ENCODE data around the gene DAND5. TPM values are rescaled to one million over a fixed set of nuclear protein-coding genes. Genes with fewer than 3 reads are reported as not detected.

Gene DAND5
- total RNA-seq, 2 experiments from 2014 or later, result 0.21 to 0.26 TPM

DNA sequence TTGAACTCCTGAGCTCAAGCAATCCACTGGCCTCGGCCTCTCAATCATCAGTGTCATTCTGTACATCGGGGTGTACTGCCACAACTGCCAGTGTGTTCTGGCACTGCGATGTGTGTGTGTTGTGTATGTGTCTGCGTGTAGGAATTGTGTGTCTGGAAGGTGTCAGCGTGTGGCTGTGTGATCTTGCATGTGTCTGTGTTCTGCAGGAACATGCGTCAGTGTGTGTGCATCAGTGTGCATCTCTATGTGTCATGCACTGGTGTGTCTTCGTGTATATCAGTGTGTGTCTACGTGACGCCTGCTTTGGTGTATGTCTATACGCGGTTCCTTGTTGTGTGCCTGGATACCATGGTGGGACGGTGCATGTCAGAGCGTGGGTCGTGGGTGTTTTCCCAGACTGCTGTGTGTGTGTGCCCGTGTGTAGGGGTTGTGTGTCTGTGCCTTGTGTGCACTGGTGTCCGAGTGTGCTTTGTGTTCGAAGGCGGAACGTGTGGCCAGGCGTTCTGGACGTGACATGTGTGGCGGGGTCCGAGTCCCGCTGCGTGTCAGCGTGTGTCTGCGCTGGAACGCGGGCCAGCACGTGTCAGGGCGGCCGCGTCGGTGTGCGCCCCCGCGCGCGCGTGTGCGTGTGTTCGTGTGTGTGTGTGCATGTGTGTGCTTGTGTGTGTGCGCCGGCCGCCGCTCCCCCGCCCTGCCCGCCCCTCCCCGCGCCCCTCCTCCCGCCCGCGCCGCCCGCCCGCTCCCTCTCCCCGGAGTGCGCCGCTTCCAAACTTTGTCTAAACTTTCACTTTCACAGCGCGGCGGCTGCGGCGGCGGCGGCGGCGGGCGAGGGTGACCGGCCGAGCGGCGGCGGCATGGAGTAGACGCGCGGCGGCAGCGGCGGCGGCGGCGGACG lies 25.6 kb downstream of the DAND5 start, which contains the start of gene NFIX:
NFIX (plus strand) TSS at position 775 of the 895 bp plus-strand sequence. CDS start 363 bp downstream, outside the sequence.
- DNase-seq, result no peak
- Mint-ChIP-seq H3K27me3 (peaks cover 36% of the 10 kb centered on the region), H3K4me1 (peaks cover 6% of the 10 kb centered on the region), H3K27ac (peak within 1 kb of the TSS; percentile 61), H3K4me3 (peak within 1 kb of the TSS; percentile 76), H3K36me3 (peaks cover 2% of the 10 kb centered on the region), H3K9me3 (ENCODE audit: low read depth) (no peaks in the 10 kb centered on the region)
- ATAC-seq, result peak; percentile 32
- CTCF ChIA-PET, result interaction anchor here (1.0 to 1.4 kb wide), 3 partner anchors 39 to 66 kb away, joined by 4 to 5 read pairs (median 4); no protein-coding TSS in a partner anchor

DNA sequence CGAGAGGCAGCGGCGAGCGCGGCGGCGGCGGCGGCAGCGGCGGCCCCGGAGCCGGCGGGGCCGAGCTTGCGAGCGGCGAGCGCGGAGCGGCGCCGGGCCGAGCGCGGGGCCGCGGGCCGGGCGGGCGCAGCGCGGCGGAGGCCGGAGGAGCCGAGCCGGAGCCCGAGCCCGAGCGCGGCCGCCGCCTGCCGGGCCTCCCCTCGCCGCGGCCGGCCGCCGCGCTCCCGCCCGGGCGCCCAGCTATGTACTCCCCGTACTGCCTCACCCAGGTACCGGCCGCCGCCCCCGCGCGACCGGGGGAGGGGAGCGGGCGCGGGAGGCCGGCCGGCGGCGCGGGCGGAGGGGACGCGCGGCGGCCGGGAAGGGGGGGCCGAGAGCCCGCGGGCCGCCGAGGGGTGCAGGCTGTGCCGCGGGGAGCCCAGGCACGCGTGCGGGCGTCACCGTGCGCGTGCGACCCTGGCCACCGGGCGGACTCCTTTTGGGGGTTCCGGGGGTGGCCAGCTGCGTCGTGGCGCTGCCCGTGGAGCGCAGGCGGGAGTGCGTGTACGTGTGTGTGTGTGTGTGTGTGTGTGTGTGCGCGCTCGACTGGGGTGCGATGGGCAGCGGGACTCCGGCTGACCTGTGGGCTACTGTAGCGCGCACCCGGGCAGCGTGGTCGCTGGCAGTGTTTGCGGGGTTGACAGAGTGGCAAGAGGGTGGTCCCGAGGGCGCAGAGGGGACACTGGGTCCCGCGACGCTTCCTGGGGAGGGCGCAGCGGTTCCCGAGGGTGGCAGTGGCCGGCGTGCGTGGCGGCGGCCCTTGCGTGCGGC lies 26.4 kb downstream of the DAND5 start:
- CTCF ChIA-PET, result interaction anchor here (1.2 kb wide), 1 partner anchor 65 kb away, joined by 4 read pairs; no protein-coding TSS in a partner anchor
- H3K36me3 Mint-ChIP-seq, result peaks cover 2% of the 10 kb centered on the region
- H3K4me1 Mint-ChIP-seq, result peaks cover 6% of the 10 kb centered on the region
- peaks cover 36% of the 10 kb centered on the region for H3K27me3 Mint-ChIP-seq
- H3K4me3 Mint-ChIP-seq, result no peak overlapping the region
- DNase-seq (no peak), ATAC-seq (peak; percentile 10)
- H3K9me3 Mint-ChIP-seq (ENCODE audit: low read depth), result no peaks in the 10 kb centered on the region
- no peak overlapping the region for H3K27ac Mint-ChIP-seq

DNA sequence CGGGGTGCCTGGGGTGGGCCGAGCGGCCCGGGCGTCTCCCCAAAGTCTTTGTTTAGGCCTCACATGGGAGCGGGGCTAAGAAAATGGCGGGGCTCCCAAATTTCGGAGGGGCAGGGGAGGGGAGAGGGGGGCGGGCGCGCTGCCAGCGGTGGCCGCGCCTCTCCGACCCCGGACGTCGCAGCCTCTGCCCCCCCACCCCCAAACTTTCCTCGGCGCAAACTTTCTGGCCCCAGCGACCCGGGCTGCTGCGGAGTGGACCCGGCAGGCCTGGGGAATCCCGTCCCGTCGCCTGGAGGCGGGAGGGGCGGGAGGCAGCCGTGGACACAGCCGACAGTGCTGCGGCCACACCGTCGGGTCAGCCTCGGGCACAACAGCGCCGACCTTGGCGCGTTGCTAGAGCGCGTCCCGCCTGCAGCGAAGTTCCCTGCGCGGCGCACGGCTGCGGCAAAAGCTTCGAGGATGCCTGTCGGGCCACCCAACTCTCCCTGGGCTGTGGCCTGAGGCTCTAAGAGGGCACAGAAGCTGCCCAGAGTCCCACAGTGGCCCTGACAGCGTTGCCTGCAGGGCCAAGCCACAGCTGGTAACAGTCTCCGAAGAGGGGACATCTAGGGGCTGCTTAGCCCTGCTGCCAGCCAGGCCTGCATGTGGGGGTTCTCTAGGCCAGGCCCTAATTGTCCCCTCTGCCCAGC lies 27.2 kb downstream of the DAND5 start:
- no peak for ATAC-seq

DNA sequence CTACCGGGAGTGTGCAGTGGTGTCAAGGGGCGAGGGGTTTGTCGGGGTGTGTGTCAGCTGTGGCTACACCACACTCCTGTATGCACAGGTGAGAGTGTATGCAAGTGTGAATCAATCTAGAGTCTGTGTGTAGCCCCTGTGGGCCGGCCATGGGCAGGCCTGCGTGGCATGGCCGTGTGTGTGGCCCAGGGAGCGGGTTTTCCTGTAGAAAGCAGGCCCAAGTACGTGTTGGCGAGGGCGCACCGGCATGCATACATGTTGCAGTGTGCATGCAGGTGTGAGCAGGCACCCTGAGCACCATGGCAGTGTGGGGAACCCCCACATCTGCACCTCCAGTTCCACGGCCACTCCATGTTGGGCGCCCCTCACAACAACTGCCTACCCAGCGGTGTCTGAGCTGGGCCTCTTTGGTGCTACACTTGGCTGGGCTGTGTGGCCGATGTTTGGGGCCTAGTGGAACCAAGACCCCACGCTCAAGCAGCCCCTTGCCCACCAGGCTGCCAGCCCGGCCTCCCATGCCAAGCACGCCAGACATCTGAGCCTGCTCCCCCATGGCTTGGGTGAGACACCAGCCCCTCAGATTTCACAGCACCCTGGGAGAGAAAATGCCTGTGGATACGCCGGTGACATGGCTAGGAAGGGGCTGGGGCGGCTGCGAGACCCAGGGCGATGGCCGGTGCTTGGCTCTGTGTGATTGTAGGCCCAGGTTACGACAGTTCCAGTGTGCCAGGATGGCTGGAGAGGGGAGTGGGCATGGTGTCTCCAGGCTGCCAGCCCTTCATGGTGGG lies 28.0 kb downstream of the DAND5 start:
- H3K27ac Mint-ChIP-seq, result no peak overlapping the region
- peaks cover 2% of the 10 kb centered on the region for H3K36me3 Mint-ChIP-seq
- peak overlapping the region; percentile 15 for H3K4me3 Mint-ChIP-seq
- no peak for ATAC-seq
- peaks cover 36% of the 10 kb centered on the region for H3K27me3 Mint-ChIP-seq
- peaks cover 6% of the 10 kb centered on the region for H3K4me1 Mint-ChIP-seq
- no peak for DNase-seq
- H3K9me3 Mint-ChIP-seq (ENCODE audit: low read depth), result no peaks in the 10 kb centered on the region
- CTCF ChIA-PET, result no interaction called here

More for the DNA sequence above, 27.2 kb downstream of the DAND5 start:
- CTCF ChIA-PET, result no interaction called here
- peak overlapping the region; percentile 15 for H3K4me3 Mint-ChIP-seq
- DNase-seq, result no peak
- H3K36me3 Mint-ChIP-seq, result peaks cover 2% of the 10 kb centered on the region
- H3K27me3 Mint-ChIP-seq, result peaks cover 36% of the 10 kb centered on the region
- H3K9me3 Mint-ChIP-seq (ENCODE audit: low read depth), result no peaks in the 10 kb centered on the region
- no peak overlapping the region for H3K27ac Mint-ChIP-seq
- H3K4me1 Mint-ChIP-seq, result peaks cover 6% of the 10 kb centered on the region

DNA sequence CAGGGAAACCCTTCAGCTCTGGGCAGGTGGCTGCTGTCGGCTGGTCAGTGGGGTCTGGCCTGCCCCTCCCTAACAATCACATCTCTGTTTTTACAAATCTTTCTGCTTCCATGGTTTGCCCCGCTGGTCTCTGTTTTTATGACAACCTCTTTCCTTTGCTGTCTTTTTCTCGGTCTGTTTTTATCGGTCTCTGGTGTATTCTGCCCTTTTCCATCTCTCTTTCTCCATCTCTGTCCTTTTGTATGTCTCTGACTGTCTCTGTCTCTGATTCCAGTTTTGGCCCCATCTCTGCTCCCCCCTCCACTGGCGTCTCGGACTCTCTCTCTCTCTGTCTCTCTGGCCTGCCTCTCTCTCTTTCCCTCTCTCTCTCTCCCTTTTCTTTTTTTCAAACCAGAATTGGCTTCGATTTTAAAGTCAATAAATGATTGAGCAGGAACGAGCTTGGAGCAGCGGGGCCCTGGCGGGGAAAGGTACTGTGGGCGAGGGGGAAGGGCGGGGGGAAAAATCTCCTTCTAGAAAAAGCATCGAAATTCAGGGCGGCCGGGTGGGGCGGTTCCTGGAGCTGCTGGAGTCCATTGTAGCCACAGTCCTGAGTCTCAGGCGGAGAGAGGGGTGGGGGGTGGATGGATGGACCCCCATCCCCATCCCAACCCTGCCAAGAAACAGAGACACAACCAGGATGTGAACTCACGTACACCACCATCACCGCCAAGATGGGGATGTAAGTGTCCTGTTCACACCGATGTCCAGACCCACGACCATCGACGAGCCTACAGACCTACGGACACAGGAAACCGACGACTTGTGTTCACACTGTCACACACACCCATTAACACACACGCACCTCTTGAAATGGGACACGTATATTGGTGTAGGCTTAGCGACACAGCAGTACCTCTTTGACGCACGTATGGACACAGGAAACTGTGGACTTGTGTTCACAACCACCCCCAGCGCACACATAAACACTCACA lies 28.9 kb downstream of the DAND5 start:
- peaks cover 2% of the 10 kb centered on the region for H3K36me3 Mint-ChIP-seq

DNA sequence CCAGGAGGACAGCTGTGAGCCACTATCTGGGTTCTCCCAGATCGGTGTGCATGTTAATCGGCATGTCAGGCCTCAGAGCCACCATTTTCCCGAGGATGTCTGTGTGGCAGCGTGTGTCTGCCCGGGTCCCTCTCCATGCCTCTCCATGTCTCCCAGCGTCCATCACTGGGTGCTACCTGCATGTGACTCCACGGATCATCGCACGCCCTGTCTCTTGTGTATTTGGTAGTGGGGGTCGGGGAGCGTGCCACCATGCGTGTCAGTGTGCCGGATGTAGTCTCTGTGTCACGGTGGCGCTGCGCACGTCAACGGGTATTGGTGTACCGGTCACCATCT lies 31.8 kb downstream of the DAND5 start:
- Mint-ChIP-seq H3K27me3 (peaks cover 16% of the 10 kb centered on the region), H3K27ac (no peak overlapping the region), H3K9me3 (ENCODE audit: low read depth) (no peaks in the 10 kb centered on the region), H3K36me3 (no peaks in the 10 kb centered on the region), H3K4me3 (no peak overlapping the region), H3K4me1 (no peaks in the 10 kb centered on the region)
- CTCF ChIA-PET, result no interaction called here
- no peak for DNase-seq
- ATAC-seq, result no peak

More for the DNA sequence above, 28.9 kb downstream of the DAND5 start:
- Mint-ChIP-seq H3K9me3 (ENCODE audit: low read depth) (no peaks in the 10 kb centered on the region), H3K4me1 (peaks cover 6% of the 10 kb centered on the region), H3K4me3 (no peak overlapping the region), H3K27ac (no peak overlapping the region), H3K27me3 (peaks cover 36% of the 10 kb centered on the region)
- ATAC-seq (no peak), DNase-seq (no peak)
- CTCF ChIA-PET, result interaction anchor here (1.2 to 1.8 kb wide), 2 partner anchors 63 to 96 kb away, joined by 3 to 6 read pairs; no protein-coding TSS in a partner anchor

DNA sequence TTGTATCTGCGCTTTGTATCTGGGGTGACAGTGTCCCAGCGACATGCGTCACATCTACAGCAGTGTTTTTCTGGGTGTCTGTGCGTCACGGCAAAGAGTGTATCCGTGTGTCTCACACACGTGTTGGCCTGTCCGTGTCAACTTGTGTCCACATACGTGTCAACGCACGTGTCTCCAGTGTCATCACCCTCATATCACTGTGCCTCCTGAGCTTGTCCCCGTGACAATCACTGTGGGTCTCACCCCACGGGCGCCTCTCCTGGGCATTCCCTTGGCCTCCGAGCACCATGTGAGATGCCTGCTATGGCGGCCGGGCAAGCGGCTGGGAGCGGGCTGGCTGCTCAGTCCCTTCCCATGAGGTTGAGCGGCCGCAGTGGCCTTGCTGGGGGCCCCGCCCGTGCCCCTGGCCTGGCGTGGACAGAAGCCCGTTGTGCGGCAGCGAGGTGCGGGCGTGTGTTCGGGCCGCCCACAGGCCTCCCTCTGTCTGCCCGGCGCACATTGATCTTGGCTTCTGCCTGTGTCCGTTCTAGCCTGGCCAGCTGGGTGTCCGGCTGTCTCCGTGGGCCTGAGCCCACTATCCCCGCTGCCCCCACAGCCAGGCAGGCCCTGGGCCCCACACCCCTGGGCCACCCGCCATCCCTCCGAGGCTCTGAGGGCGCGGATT lies 32.3 kb downstream of the DAND5 start:
- no peaks in the 10 kb centered on the region for H3K36me3 Mint-ChIP-seq
- H3K9me3 Mint-ChIP-seq (ENCODE audit: low read depth), result no peaks in the 10 kb centered on the region
- H3K4me3 Mint-ChIP-seq, result no peak overlapping the region
- DNase-seq (no peak), ATAC-seq (no peak)
- H3K27me3 Mint-ChIP-seq, result peaks cover 15% of the 10 kb centered on the region
- CTCF ChIA-PET, result interaction anchor here (1.6 kb wide), 1 partner anchor 25 kb away, joined by 5 read pairs; no protein-coding TSS in a partner anchor
- no peak overlapping the region for H3K27ac Mint-ChIP-seq
- no peaks in the 10 kb centered on the region for H3K4me1 Mint-ChIP-seq

DNA sequence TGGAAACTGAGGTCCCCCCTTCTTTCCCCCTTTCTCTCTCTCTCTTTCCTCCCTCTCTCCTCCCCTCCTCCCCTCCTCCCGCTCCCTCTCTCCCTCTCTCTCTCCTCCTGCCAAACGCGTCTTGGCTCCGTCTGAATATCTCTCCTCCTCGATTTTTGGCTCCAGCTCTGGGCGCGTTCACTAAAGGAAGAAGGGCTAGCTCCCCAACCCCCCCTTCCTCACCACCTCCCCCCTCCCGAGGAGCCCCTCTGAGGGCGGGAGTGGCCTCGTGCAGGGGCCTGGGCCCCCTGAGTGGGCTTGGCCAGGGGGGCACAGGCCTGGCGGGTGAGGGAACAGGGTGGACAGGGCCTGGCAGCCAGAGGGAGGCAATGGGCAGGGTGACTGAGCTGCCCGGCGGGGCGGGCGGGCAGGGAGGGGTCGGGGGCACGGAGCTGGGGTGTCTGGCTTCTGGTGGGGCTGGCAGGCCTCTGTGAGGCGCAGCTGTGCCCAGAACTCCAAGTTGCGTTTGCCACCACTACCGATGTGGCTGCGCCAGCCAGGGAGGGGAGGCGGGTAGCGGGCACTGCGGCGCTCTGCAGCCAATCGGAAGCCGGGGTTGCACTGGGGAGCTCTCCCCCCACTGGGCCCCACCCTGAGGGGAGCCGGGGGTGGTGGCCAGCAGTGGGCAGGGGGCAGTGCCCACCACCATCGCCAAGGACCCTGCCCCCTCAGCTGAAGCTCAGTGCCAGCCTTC lies 33.0 kb downstream of the DAND5 start:
- Mint-ChIP-seq H3K27ac (no peak overlapping the region), H3K36me3 (no peaks in the 10 kb centered on the region), H3K27me3 (peaks cover 8% of the 10 kb centered on the region), H3K4me3 (no peak overlapping the region), H3K9me3 (ENCODE audit: low read depth) (no peaks in the 10 kb centered on the region), H3K4me1 (no peaks in the 10 kb centered on the region)
- ATAC-seq, result no peak
- DNase-seq, result no peak
- CTCF ChIA-PET, result interaction anchor here (1.3 to 1.6 kb wide), 2 partner anchors 25 to 59 kb away, joined by 4 to 5 read pairs; no protein-coding TSS in a partner anchor

DNA sequence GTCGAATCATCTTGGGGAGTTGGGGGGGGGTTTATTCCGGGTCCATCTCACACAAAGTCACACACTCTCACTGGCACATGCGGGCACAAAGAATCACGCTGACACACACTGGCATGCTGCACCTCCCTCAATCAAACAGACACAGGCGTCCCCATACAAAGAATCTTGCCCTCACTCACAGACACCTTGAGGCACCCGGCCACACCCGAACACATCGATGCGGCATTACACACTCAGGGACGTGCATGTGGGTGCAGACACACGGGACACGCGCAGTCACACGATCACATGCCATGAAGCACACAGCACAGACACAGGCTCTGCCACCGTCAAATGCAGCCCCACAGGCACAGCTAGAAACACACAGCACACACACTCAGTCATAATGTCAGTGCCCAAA lies 33.7 kb downstream of the DAND5 start:
- ATAC-seq (no peak), DNase-seq (no peak)
- no peak overlapping the region for H3K27ac Mint-ChIP-seq
- peaks cover 4% of the 10 kb centered on the region for H3K27me3 Mint-ChIP-seq
- H3K36me3 Mint-ChIP-seq, result no peaks in the 10 kb centered on the region
- no peaks in the 10 kb centered on the region for H3K9me3 Mint-ChIP-seq (ENCODE audit: low read depth)
- CTCF ChIA-PET, result interaction anchor here (0.6 to 1.6 kb wide), 5 partner anchors 26 to 155 kb away, joined by 3 to 5 read pairs (median 3); no protein-coding TSS in a partner anchor
- no peaks in the 10 kb centered on the region for H3K4me1 Mint-ChIP-seq
- H3K4me3 Mint-ChIP-seq, result no peak overlapping the region

DNA sequence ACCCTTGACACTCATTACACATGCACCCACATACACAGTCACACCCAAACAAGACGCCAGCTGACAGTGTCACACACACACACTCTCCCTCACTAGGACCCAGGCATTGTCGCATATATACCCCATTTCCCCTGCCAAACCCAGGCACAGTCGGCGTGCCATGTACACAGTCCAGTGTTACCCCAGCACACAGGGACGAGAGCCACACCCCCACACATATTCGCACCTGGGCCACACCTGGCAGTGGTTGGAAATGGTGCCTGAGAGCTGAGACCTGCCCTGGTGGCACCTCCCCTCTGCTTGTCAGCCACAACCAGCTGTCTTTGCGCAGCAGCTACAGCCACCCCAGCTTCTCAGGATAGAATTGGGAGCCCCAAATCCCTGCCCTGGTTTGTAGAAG lies 34.9 kb downstream of the DAND5 start:
- DNase-seq (no peak), ATAC-seq (no peak)
- H3K27me3 Mint-ChIP-seq, result peaks cover 9% of the 10 kb centered on the region
- CTCF ChIA-PET, result interaction anchor here (1.2 to 3.6 kb wide), 5 partner anchors 27 to 156 kb away, joined by 3 to 17 read pairs (median 6); no protein-coding TSS in a partner anchor
- H3K9me3 Mint-ChIP-seq (ENCODE audit: low read depth), result no peaks in the 10 kb centered on the region
- no peaks in the 10 kb centered on the region for H3K36me3 Mint-ChIP-seq
- no peak overlapping the region for H3K4me3 Mint-ChIP-seq
- H3K27ac Mint-ChIP-seq, result no peak overlapping the region
- H3K4me1 Mint-ChIP-seq, result no peaks in the 10 kb centered on the region
